Fibroblast of lung (primary cell): ENCODE data around the gene CASP8. TPM values are rescaled to one million over a fixed set of nuclear protein-coding genes. Genes with fewer than 3 reads are reported as not detected.
A peak's percentile ranks its signal among the peaks of the same experiment; 100 is the strongest.

ENCODE experiments used
- DNase-seq, 2 donors: peaks; one replicate each; pipeline versions ENCODE4 v3.0.0 to v3.0.0-alpha.2; 2010; ENCODE audit warnings: low read depth in 2 of 2
- H2AFZ ChIP-seq: 2 replicates; pipeline ENCODE4 v1.5.1; 2012; ENCODE audit warnings: low read length, control low read depth, inconsistent platforms
- H3K27ac ChIP-seq: 2 replicates; pipeline ENCODE4 v1.5.1; 2011; ENCODE audit warnings: low read length, control low read depth; ENCODE audit not compliant: insufficient read depth
- H3K27me3 ChIP-seq: 2 replicates; pipeline ENCODE4 v1.5.1; 2011; ENCODE audit warnings: mild to moderate bottlenecking, low read length; ENCODE audit not compliant: control insufficient read depth, insufficient read depth
- H3K36me3 ChIP-seq: 2 replicates; pipeline ENCODE4 v1.5.1; 2011; ENCODE audit warnings: low read length; ENCODE audit not compliant: control insufficient read depth, insufficient read depth
- H3K4me1 ChIP-seq: 2 replicates; pipeline ENCODE4 v1.5.1; 2011; ENCODE audit warnings: low read length; ENCODE audit not compliant: control insufficient read depth, insufficient read depth; ENCODE audit errors: extremely low read depth
- H3K4me2 ChIP-seq: 2 replicates; pipeline ENCODE4 v1.5.1; 2011; ENCODE audit warnings: low read length, control low read depth; ENCODE audit not compliant: insufficient read depth; ENCODE audit errors: extremely low read depth
- H3K4me3 ChIP-seq, 4 experiments: fragments of 200-600 bp in 1 of 4; sonication (generic) in 1 of 4; replicated peaks in 1 of 4; 2 replicates each; pipeline ENCODE4 v1.5.1; 2011 to 2016; ENCODE audit warnings: low read length in 4 of 4, low read depth in 3 of 4, mild to moderate bottlenecking in 3 of 4, control low read depth in 2 of 4, inconsistent platforms in 1 of 4, mixed read lengths in 1 of 4; ENCODE audit not compliant: insufficient read depth in 1 of 4; ENCODE audit errors: control extremely low read depth in 1 of 4
- H3K79me2 ChIP-seq: 2 replicates; pipeline ENCODE4 v1.5.1; 2012; ENCODE audit warnings: mild to moderate bottlenecking, low read length, inconsistent platforms; ENCODE audit not compliant: control insufficient read depth, insufficient read depth
- H3K9ac ChIP-seq: 2 replicates; pipeline ENCODE4 v1.5.1; 2011; ENCODE audit warnings: mild to moderate bottlenecking, low read length, control low read depth; ENCODE audit not compliant: insufficient read depth
- H3K9me3 ChIP-seq: 2 replicates; pipeline ENCODE4 v1.5.1; 2012; ENCODE audit warnings: low read depth, low read length; ENCODE audit not compliant: control insufficient read depth, insufficient read depth
- H4K20me1 ChIP-seq: 2 replicates; pipeline ENCODE4 v1.5.1; 2011; ENCODE audit warnings: low read length; ENCODE audit not compliant: control insufficient read depth, insufficient read depth; ENCODE audit errors: extremely low read depth
- CTCF ChIP-seq, 2 donors: IDR thresholded peaks in 1 of 2; conservative IDR thresholded peaks in 1 of 2; 1 replicate in 1 of 2; 2 replicates in 1 of 2; pipeline ENCODE4 v1.5.1; 2011 to 2012; ENCODE audit warnings: low read length in 2 of 2, control low read depth in 1 of 2, inconsistent platforms in 1 of 2, low read depth in 1 of 2, mild to moderate bottlenecking in 1 of 2
- EZH2 ChIP-seq: IDR thresholded peaks from 2 replicates; pipeline ENCODE4 v1.5.1; 2012; ENCODE audit warnings: low read length, control low read depth, mild to moderate bottlenecking; ENCODE audit errors: missing control alignments
- polyA minus RNA-seq: library from RNA; depleted of rRNA, polyadenylated mRNA; stranded (reverse); fragments of >200 nt; gene quantifications from 2 replicates; pipeline ENCODE4 v1.2.3, GENCODE V29; 2011; ENCODE audit warnings: low replicate concordance
- polyA plus RNA-seq, 2 donors: library from polyadenylated mRNA; depleted of rRNA in 1 of 2; stranded (reverse) in 1 of 2; unstranded in 1 of 2; fragments of >200 nt; gene quantifications; 2 replicates each; pipeline ENCODE4 v1.2.1, GENCODE V29; 2011 to 2012; ENCODE audit warnings: missing spikeins in 1 of 2
- total RNA-seq: library from RNA; depleted of rRNA; stranded (reverse); fragments of >200 nt; gene quantifications from 2 replicates; pipeline ENCODE4 v1.2.1, GENCODE V29; 2014

The CASP8 gene
- total RNA-seq: 31.5 and 38.3 TPM in 2 replicates
- polyA plus RNA-seq: 19.7 and 22.6 TPM in 2 replicates
- 12.6 and 15.2 TPM in 2 replicates for polyA plus RNA-seq (2012)
- 3.8 and 4.9 TPM in 2 replicates for polyA minus RNA-seq

- Histone ChIP-seq H3K9ac (no peak within 1 kb of the TSS), H3K4me2 (peak within 1 kb of the TSS; percentile 97), H3K4me1 (peaks cover 15% of the 10 kb centered on the region), H3K4me3 (peak within 1 kb of the TSS; percentile 62 to 89 (median 76)), H3K27me3 (no peaks in the 10 kb centered on the region), H4K20me1 (no peaks in the 10 kb centered on the region), H3K79me2 (peaks cover 33% of the 10 kb centered on the region), H3K36me3 (no peaks in the 10 kb centered on the region), H2AFZ (peak within 1 kb of the TSS; percentile 9), H3K9me3 (no peaks in the 10 kb centered on the region), H3K27ac (peak within 1 kb of the TSS; percentile 50)
- TF ChIP-seq EZH2 (no peak), CTCF (conservative IDR thresholded peaks at IDR 0.05 in 1 of 2, IDR thresholded peaks at IDR 0.05 in 1 of 2; ENCODE audit: low read depth in 1 of 2, low read length in 2 of 2) (no peak)
- DNase-seq: peak; percentile 44 to 69
These were observed at the start of gene CASP8 for GRCh38 chr2:201260302-201260800. Gene CASP8 (plus strand): TSS chr2:201260536. CDS start chr2:201266487, 5,951 bp downstream.

- no peak for DNase-seq
- no peak overlapping the region for H3K4me3 ChIP-seq
- no peaks in the 10 kb centered on the region for H3K4me1 ChIP-seq
- H4K20me1 ChIP-seq: no peaks in the 10 kb centered on the region
- no peak overlapping the region for H3K9ac ChIP-seq
- no peaks in the 10 kb centered on the region for H3K9me3 ChIP-seq
- no peak overlapping the region for H2AFZ ChIP-seq
- H3K27ac ChIP-seq: no peak overlapping the region
- H3K27me3 ChIP-seq: no peaks in the 10 kb centered on the region
- H3K79me2 ChIP-seq: no peaks in the 10 kb centered on the region
- no peak overlapping the region for H3K4me2 ChIP-seq
- no peaks in the 10 kb centered on the region for H3K36me3 ChIP-seq
- TF ChIP-seq EZH2 (no peak), CTCF (conservative IDR thresholded peaks at IDR 0.05 in 1 of 2, IDR thresholded peaks at IDR 0.05 in 1 of 2; ENCODE audit: low read depth in 1 of 2, low read length in 2 of 2) (no peak)
These were observed 44.4 kb upstream of the CASP8 start for GRCh38 chr2:201215963-201216362.

GRCh38 chr2:201216918-201217317 is 43.4 kb upstream of the CASP8 start:
- Histone ChIP-seq H3K27ac (no peak overlapping the region), H3K79me2 (no peaks in the 10 kb centered on the region), H3K4me2 (no peak overlapping the region), H2AFZ (no peak overlapping the region), H3K4me1 (no peaks in the 10 kb centered on the region), H3K9me3 (no peaks in the 10 kb centered on the region), H3K36me3 (no peaks in the 10 kb centered on the region), H4K20me1 (no peaks in the 10 kb centered on the region), H3K27me3 (no peaks in the 10 kb centered on the region), H3K9ac (no peak overlapping the region), H3K4me3 (no peak overlapping the region)
- no peak for TF ChIP-seq CTCF (conservative IDR thresholded peaks at IDR 0.05 in 1 of 2, IDR thresholded peaks at IDR 0.05 in 1 of 2; ENCODE audit: low read depth in 1 of 2, low read length in 2 of 2)
- no peak for TF ChIP-seq EZH2
- DNase-seq: no peak
